H9 (cell line): ENCODE data around the gene PCDH17. TPM values are rescaled to one million over a fixed set of nuclear protein-coding genes. Genes with fewer than 3 reads are reported as not detected.

Source experiments
- DNase-seq: peaks from one replicate; pipeline ENCODE4 v3.0.0-alpha.2; 2017
- H2AFZ ChIP-seq: one replicate; pipeline ENCODE4 v1.6.1; 2013; ENCODE audit warnings: mild to moderate bottlenecking, low read length, control low read depth, moderate library complexity
- H2AK5ac ChIP-seq: 2 replicates; pipeline ENCODE4 v1.6.1; 2013; ENCODE audit warnings: low read length, control low read depth, mixed read lengths; ENCODE audit not compliant: insufficient read length
- H2BK120ac ChIP-seq: one replicate; pipeline ENCODE4 v1.6.1; 2013; ENCODE audit warnings: low read depth, mild to moderate bottlenecking, low read length, control low read depth, inconsistent platforms; ENCODE audit not compliant: poor library complexity, severe bottlenecking
- H2BK12ac ChIP-seq: 2 replicates; pipeline ENCODE4 v1.6.1; 2013; ENCODE audit warnings: low read length, control low read depth, mixed read lengths, low read depth; ENCODE audit not compliant: insufficient read length
- H2BK15ac ChIP-seq: 2 replicates; pipeline ENCODE4 v1.6.1; 2013; ENCODE audit warnings: low read depth, low read length, control low read depth
- H2BK20ac ChIP-seq: one replicate; pipeline ENCODE4 v1.6.1; 2013; ENCODE audit warnings: low read depth, mild to moderate bottlenecking, low read length, control low read depth, inconsistent platforms; ENCODE audit not compliant: poor library complexity, severe bottlenecking
- H2BK5ac ChIP-seq: 2 replicates; pipeline ENCODE4 v1.6.1; 2013; ENCODE audit warnings: low read length, control low read depth, mixed read lengths; ENCODE audit not compliant: insufficient read length
- H3K14ac ChIP-seq: 2 replicates; pipeline ENCODE4 v1.6.1; 2013; ENCODE audit warnings: low read length, control low read depth; ENCODE audit not compliant: insufficient read depth
- H3K18ac ChIP-seq: 2 replicates; pipeline ENCODE4 v1.6.1; 2013; ENCODE audit warnings: low read depth, mild to moderate bottlenecking, mixed read lengths, low read length, control low read depth; ENCODE audit not compliant: insufficient read length
- H3K23ac ChIP-seq: 2 replicates; pipeline ENCODE4 v1.6.1; 2013; ENCODE audit warnings: low read length, control low read depth, mixed read lengths, low read depth; ENCODE audit not compliant: insufficient read length
- H3K23me2 ChIP-seq: 2 replicates; pipeline ENCODE4 v1.6.1; 2013; ENCODE audit warnings: low read depth, mild to moderate bottlenecking, mixed read lengths, low read length, control low read depth; ENCODE audit not compliant: insufficient read length, poor library complexity, severe bottlenecking
- H3K27ac ChIP-seq: 2 replicates; pipeline ENCODE4 v1.5.1; 2013; ENCODE audit warnings: low read length, control low read depth, mixed read lengths, low read depth; ENCODE audit not compliant: insufficient read length
- H3K27me3 ChIP-seq: 2 replicates; pipeline ENCODE4 v1.6.1; 2013; ENCODE audit warnings: low read length, control low read depth, inconsistent platforms; ENCODE audit not compliant: insufficient read depth
- H3K4ac ChIP-seq: 2 replicates; pipeline ENCODE4 v1.6.1; 2013; ENCODE audit warnings: low read depth, mild to moderate bottlenecking, control low read depth, inconsistent platforms, low read length, moderate library complexity
- H3K4me1 ChIP-seq: 2 replicates; pipeline ENCODE4 v1.6.1; 2013; ENCODE audit warnings: low read length, control low read depth, inconsistent platforms; ENCODE audit not compliant: insufficient read depth
- H3K4me2 ChIP-seq: 2 replicates; pipeline ENCODE4 v1.6.1; 2013; ENCODE audit warnings: low read length, control low read depth, mixed read lengths; ENCODE audit not compliant: insufficient read length, insufficient read depth
- H3K56ac ChIP-seq: 2 replicates; pipeline ENCODE4 v1.6.1; 2013; ENCODE audit warnings: low read depth, mild to moderate bottlenecking, mixed read lengths, low read length, control low read depth; ENCODE audit not compliant: insufficient read length
- H3K79me1 ChIP-seq: 2 replicates; pipeline ENCODE4 v1.6.1; 2013; ENCODE audit warnings: low read depth, mild to moderate bottlenecking, moderate library complexity, low read length, control low read depth, inconsistent platforms; ENCODE audit not compliant: insufficient read depth, poor library complexity, severe bottlenecking
- H3K79me2 ChIP-seq: 2 replicates; pipeline ENCODE4 v1.6.1; 2013; ENCODE audit warnings: low read length, control low read depth, inconsistent platforms; ENCODE audit not compliant: insufficient read depth
- H3K9ac ChIP-seq: 2 replicates; pipeline ENCODE4 v1.6.1; 2013; ENCODE audit warnings: low read length, control low read depth, mixed read lengths; ENCODE audit not compliant: insufficient read length; ENCODE audit errors: extremely low read depth
- H3K9me3 ChIP-seq: one replicate; pipeline ENCODE4 v1.6.1; 2013; ENCODE audit warnings: low read depth, low read length, inconsistent platforms; ENCODE audit not compliant: control insufficient read depth
- H3T11ph ChIP-seq: one replicate; pipeline ENCODE4 v1.6.1; 2013; ENCODE audit warnings: mild to moderate bottlenecking, low read length, control low read depth, inconsistent platforms
- H4K20me1 ChIP-seq: one replicate; pipeline ENCODE4 v1.6.1; 2013; ENCODE audit not compliant: control insufficient read depth, insufficient read length, insufficient read depth
- H4K5ac ChIP-seq: 2 replicates; pipeline ENCODE4 v1.6.1; 2013; ENCODE audit warnings: low read depth, mild to moderate bottlenecking, mixed read lengths, low read length, control low read depth; ENCODE audit not compliant: insufficient read length
- H4K8ac ChIP-seq: replicated peaks from 2 replicates; pipeline ENCODE4 v1.6.1; 2013; ENCODE audit warnings: low read length, control low read depth, mixed read lengths, low read depth; ENCODE audit not compliant: insufficient read length
- H4K91ac ChIP-seq: 2 replicates; pipeline ENCODE4 v1.6.1; 2013; ENCODE audit warnings: low read depth, mild to moderate bottlenecking, moderate library complexity, mixed read lengths, low read length, control low read depth; ENCODE audit not compliant: insufficient read length
- H3K27ac Mint-ChIP-seq, 3 experiments: 2 replicates in 2 of 3; 3 replicates in 1 of 3; pipeline ENCODE4 v1.8.0; 2020 to 2021; ENCODE audit warnings: mixed read lengths in 3 of 3, mild to moderate bottlenecking in 1 of 3, moderate library complexity in 1 of 3
- H3K27me3 Mint-ChIP-seq: 2 replicates; pipeline ENCODE4 v1.8.0; 2021; ENCODE audit warnings: low read depth, mild to moderate bottlenecking, moderate library complexity, mixed read lengths
- H3K36me3 Mint-ChIP-seq, 3 experiments: 2 replicates in 2 of 3; 3 replicates in 1 of 3; pipeline ENCODE4 v1.8.0; 2020 to 2021; ENCODE audit warnings: low read depth in 3 of 3, mixed read lengths in 3 of 3; ENCODE audit not compliant: insufficient read depth in 1 of 3
- H3K4me1 Mint-ChIP-seq, 2 experiments: 2 replicates each; pipeline ENCODE4 v1.8.0; 2020; ENCODE audit warnings: mixed read lengths in 2 of 2
- H3K4me3 Mint-ChIP-seq, 2 experiments: 2 replicates in 1 of 2; 3 replicates in 1 of 2; pipeline ENCODE4 v1.8.0; 2020 to 2021; ENCODE audit warnings: mild to moderate bottlenecking in 2 of 2, mixed read lengths in 2 of 2, moderate library complexity in 1 of 2
- H3K9me3 Mint-ChIP-seq, 2 experiments: 2 replicates in 1 of 2; 3 replicates in 1 of 2; pipeline ENCODE4 v1.8.0; 2020; ENCODE audit warnings: mild to moderate bottlenecking in 2 of 2, mixed read lengths in 2 of 2, moderate library complexity in 1 of 2
- WGBS: extraction: QIAGEN DNeasy Blood & Tissue Kit; methylation state at CpG from one replicate; pipeline ENCODE4 v1.1.7; 2013; ENCODE audit warnings: missing lambda C conversion rate, low lambda C conversion rate, mixed read lengths; ENCODE audit not compliant: insufficient read length; ENCODE audit errors: extremely low coverage; 5-methylcytosine and 5-hydroxymethylcytosine counted together
- total RNA-seq: library from RNA; stranded (reverse); gene quantifications from 2 replicates; pipeline ENCODE4 v1.2.1, GENCODE V29; 2021
- TF ChIP-seq, protein P1 (sequence below): fragments of 200-600 bp; sonication (generic); conservative IDR thresholded peaks from 3 replicates; pipeline ENCODE4 v1.8.0; 2021; ENCODE audit warnings: antibody characterized with exemption, mild to moderate bottlenecking

PCDH17 gene
- total RNA-seq, 1 experiment from 2014 or later: 0.52 TPM

- H3K23me2 ChIP-seq: no peaks in the 10 kb centered on the region
- H3K14ac ChIP-seq: no peak overlapping the region
- no peak overlapping the region for H3K23ac ChIP-seq
- no peak overlapping the region for H3K56ac ChIP-seq
- no peak overlapping the region for H3K18ac ChIP-seq
- H3K4me3 Mint-ChIP-seq: no peak overlapping the region
- H3K9ac ChIP-seq: no peak overlapping the region
- no peaks in the 10 kb centered on the region for H3K9me3 ChIP-seq
- no peaks in the 10 kb centered on the region for H4K20me1 ChIP-seq
- H3K36me3 Mint-ChIP-seq: no peaks in the 10 kb centered on the region; a peak in 1 of 7 replicates
- H3T11ph ChIP-seq: no peak overlapping the region
- 0 out of 5 replicates have a peak, but pooled peaks cover 0 to 2% of the 10 kb centered on the region in 2 experiments for H3K9me3 Mint-ChIP-seq
- no peak overlapping the region for H4K91ac ChIP-seq
- DNase-seq: no peak
- H3K27me3 Mint-ChIP-seq: no peaks in the 10 kb centered on the region
- no peak overlapping the region for H2BK5ac ChIP-seq
- no peaks in the 10 kb centered on the region for H3K27me3 ChIP-seq
- H3K4me1 ChIP-seq: peaks cover 2% of the 10 kb centered on the region; the same call in 1 of the 2 replicates
- no peak overlapping the region for H2AK5ac ChIP-seq
- no peak overlapping the region for H3K27ac ChIP-seq
- H2BK120ac ChIP-seq: no peak overlapping the region
- H2AFZ ChIP-seq: no peak overlapping the region
- H3K4me2 ChIP-seq: no peak overlapping the region
- no peak overlapping the region for H2BK15ac ChIP-seq
- no peak overlapping the region for H2BK12ac ChIP-seq
- H3K4ac ChIP-seq: no peak overlapping the region
- TF ChIP-seq, protein P1, sequence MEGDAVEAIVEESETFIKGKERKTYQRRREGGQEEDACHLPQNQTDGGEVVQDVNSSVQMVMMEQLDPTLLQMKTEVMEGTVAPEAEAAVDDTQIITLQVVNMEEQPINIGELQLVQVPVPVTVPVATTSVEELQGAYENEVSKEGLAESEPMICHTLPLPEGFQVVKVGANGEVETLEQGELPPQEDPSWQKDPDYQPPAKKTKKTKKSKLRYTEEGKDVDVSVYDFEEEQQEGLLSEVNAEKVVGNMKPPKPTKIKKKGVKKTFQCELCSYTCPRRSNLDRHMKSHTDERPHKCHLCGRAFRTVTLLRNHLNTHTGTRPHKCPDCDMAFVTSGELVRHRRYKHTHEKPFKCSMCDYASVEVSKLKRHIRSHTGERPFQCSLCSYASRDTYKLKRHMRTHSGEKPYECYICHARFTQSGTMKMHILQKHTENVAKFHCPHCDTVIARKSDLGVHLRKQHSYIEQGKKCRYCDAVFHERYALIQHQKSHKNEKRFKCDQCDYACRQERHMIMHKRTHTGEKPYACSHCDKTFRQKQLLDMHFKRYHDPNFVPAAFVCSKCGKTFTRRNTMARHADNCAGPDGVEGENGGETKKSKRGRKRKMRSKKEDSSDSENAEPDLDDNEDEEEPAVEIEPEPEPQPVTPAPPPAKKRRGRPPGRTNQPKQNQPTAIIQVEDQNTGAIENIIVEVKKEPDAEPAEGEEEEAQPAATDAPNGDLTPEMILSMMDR: no peak
- no peak overlapping the region for H4K5ac ChIP-seq
- H3K4me1 Mint-ChIP-seq: peaks cover 6 to 7% of the 10 kb centered on the region in 2 experiments; a peak in 2 of 4 replicates
- H2BK20ac ChIP-seq: no peak overlapping the region
- no peak overlapping the region for H3K27ac Mint-ChIP-seq
- no peaks in the 10 kb centered on the region for H3K79me2 ChIP-seq
- no peaks in the 10 kb centered on the region for H3K79me1 ChIP-seq
- no peak overlapping the region for H4K8ac ChIP-seq
- no CpG with 5 or more reads among the region's 5 CpGs for WGBS
Measured at GRCh38 chr13:57611969-57612368, 19.6 kb upstream of the PCDH17 start.
